Mammary epithelial cell (primary cell): ENCODE measurements around the gene ID2.

ENCODE experiments used
- EZH2 ChIP-seq: IDR thresholded peaks from 2 replicates; pipeline ENCODE4 v1.6.1; 2012; ENCODE audit warnings: low read length, inconsistent platforms, borderline replicate concordance
- TF ChIP-seq, protein P1 (sequence below), 2 donors: IDR thresholded peaks in 1 of 2; conservative IDR thresholded peaks in 1 of 2; 2 replicates each; pipeline ENCODE4 v1.5.1; 2011 to 2012; ENCODE audit warnings: inconsistent platforms in 2 of 2, low read length in 2 of 2, mild to moderate bottlenecking in 2 of 2, control low read depth in 1 of 2, low read depth in 1 of 2; ENCODE audit not compliant: insufficient read depth in 1 of 2; ENCODE audit errors: extremely low read depth in 1 of 2

DNA sequence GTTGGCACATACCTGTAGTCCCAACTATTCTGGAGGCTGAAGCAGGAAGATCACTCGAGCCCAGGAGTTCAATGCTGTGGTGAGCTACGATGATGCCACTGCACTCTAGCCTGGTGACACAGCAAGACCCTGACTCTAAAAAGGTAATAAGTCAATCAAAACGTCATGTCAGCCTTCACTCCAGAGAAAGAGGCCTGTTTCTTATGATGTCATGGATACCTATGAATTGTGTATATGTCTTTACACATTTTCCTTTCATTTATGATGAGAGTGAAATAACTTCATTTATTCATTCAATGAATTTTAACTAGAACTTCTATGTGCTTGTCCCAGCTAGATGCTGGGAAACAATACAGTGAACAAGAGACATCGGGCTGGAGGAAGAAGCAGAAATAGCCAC lies 25.0 kb upstream of the ID2 start:
- TF ChIP-seq, protein P1, sequence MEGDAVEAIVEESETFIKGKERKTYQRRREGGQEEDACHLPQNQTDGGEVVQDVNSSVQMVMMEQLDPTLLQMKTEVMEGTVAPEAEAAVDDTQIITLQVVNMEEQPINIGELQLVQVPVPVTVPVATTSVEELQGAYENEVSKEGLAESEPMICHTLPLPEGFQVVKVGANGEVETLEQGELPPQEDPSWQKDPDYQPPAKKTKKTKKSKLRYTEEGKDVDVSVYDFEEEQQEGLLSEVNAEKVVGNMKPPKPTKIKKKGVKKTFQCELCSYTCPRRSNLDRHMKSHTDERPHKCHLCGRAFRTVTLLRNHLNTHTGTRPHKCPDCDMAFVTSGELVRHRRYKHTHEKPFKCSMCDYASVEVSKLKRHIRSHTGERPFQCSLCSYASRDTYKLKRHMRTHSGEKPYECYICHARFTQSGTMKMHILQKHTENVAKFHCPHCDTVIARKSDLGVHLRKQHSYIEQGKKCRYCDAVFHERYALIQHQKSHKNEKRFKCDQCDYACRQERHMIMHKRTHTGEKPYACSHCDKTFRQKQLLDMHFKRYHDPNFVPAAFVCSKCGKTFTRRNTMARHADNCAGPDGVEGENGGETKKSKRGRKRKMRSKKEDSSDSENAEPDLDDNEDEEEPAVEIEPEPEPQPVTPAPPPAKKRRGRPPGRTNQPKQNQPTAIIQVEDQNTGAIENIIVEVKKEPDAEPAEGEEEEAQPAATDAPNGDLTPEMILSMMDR (conservative IDR thresholded peaks at IDR 0.05 in 1 of 2, IDR thresholded peaks at IDR 0.05 in 1 of 2; ENCODE audit: extremely low read depth in 1 of 2, insufficient read depth in 1 of 2, low read depth in 1 of 2, low read length in 2 of 2), result no peak
- TF ChIP-seq EZH2, result no peak
